Colonic mucosa (tissue), 4 donors: Measurements from ENCODE around the gene CERKL. TPM values are rescaled to one million over a fixed set of nuclear protein-coding genes. Genes with fewer than 3 reads are reported as not detected.

Experiments used
- DNase-seq: peaks from one replicate; pipeline ENCODE4 v3.0.0-alpha.2; 2020
- H3K27ac ChIP-seq: fragments of 200-600 bp; one replicate; pipeline ENCODE4 v1.8.0; 2021
- H3K27me3 ChIP-seq: fragments of 200-600 bp; one replicate; pipeline ENCODE4 v1.8.0; 2021
- H3K36me3 ChIP-seq: fragments of 200-600 bp; one replicate; pipeline ENCODE4 v1.8.0; 2021
- H3K4me1 ChIP-seq: fragments of 200-600 bp; one replicate; pipeline ENCODE4 v1.8.0; 2021; ENCODE audit warnings: mild to moderate bottlenecking
- H3K4me3 ChIP-seq: fragments of 200-600 bp; one replicate; pipeline ENCODE4 v1.8.0; 2021
- H3K9ac ChIP-seq, 2 donors: one replicate each; pipeline ENCODE4 v1.7.0; 2013; ENCODE audit warnings: control low read depth in 2 of 2, low read depth in 2 of 2, low read length in 2 of 2
- H3K9me3 ChIP-seq: fragments of 200-600 bp; one replicate; pipeline ENCODE4 v1.8.0; 2021
- CTCF ChIP-seq: fragments of 200-600 bp; IDR thresholded peaks from one replicate; pipeline ENCODE4 v1.8.0; 2022; ENCODE audit warnings: antibody characterized with exemption, mild to moderate bottlenecking
- intact Hi-C: fragments of 100-400 bp; cut with DNase I; formaldehyde crosslinking; loops from one replicate; pipeline ENCODE4 v1.14.1; 2022
- total RNA-seq, 2 donors: library from RNA; stranded (reverse); fragmentation: NEBNext Ultra II Directional in 1 of 2; extraction: Animal tissue kit (Norgen Biotek cat#: 25700) in 1 of 2; gene quantifications; one replicate each; pipeline ENCODE4 v1.2.1, GENCODE V29; 2021
- donor health status: healthy.
- donor health status: DM: no; HTN: no; CAD: no.
- donor health status: DM: no; HTN: no; CAD: no.

CERKL gene
- total RNA-seq, 2 donors from 2014 or later = 0.20 to 0.24 TPM

GRCh38 chr2:181570833-181571661, 85.9 kb downstream of the CERKL start:
- Histone ChIP-seq H3K27ac (no peak overlapping the region), H3K4me1 (no peaks in the 10 kb centered on the region), H3K4me3 (no peak overlapping the region), H3K27me3 (no peaks in the 10 kb centered on the region), H3K9ac (no peak overlapping the region), H3K9me3 (no peaks in the 10 kb centered on the region), H3K36me3 (no peaks in the 10 kb centered on the region)
- TF ChIP-seq CTCF = no peak
- intact Hi-C loops = no loop called here
- DNase-seq = no peak

- no peak overlapping the region for H3K4me3 ChIP-seq
- H3K27me3 ChIP-seq = no peaks in the 10 kb centered on the region
- TF ChIP-seq CTCF = no peak
- H3K9ac ChIP-seq = no peak overlapping the region
- H3K4me1 ChIP-seq = no peaks in the 10 kb centered on the region
- DNase-seq = no peak
- H3K27ac ChIP-seq = no peak overlapping the region
- no peaks in the 10 kb centered on the region for H3K9me3 ChIP-seq
- intact Hi-C loops = no loop called here
- H3K36me3 ChIP-seq = no peaks in the 10 kb centered on the region
Observed at GRCh38 chr2:181570059-181570458, 86.8 kb downstream of the CERKL start.

GRCh38 chr2:181566334-181567032, 90.4 kb downstream of the CERKL start:
- no peaks in the 10 kb centered on the region for H3K4me1 ChIP-seq
- no peak overlapping the region for H3K4me3 ChIP-seq
- no peaks in the 10 kb centered on the region for H3K36me3 ChIP-seq
- no peaks in the 10 kb centered on the region for H3K9me3 ChIP-seq
- H3K27ac ChIP-seq = no peak overlapping the region
- H3K9ac ChIP-seq = no peak overlapping the region
- no peak for TF ChIP-seq CTCF
- intact Hi-C loops = no loop called here
- H3K27me3 ChIP-seq = no peaks in the 10 kb centered on the region
- no peak for DNase-seq

GRCh38 chr2:181563101-181563692, 93.7 kb downstream of the CERKL start:
- no peak for TF ChIP-seq CTCF
- H3K27me3 ChIP-seq = no peaks in the 10 kb centered on the region
- intact Hi-C loops = no loop called here
- no peak overlapping the region for H3K9ac ChIP-seq
- no peaks in the 10 kb centered on the region for H3K9me3 ChIP-seq
- no peak for DNase-seq
- H3K36me3 ChIP-seq = no peaks in the 10 kb centered on the region
- no peaks in the 10 kb centered on the region for H3K4me1 ChIP-seq
- no peak overlapping the region for H3K4me3 ChIP-seq
- H3K27ac ChIP-seq = no peak overlapping the region

- Histone ChIP-seq H3K36me3 (no peaks in the 10 kb centered on the region), H3K4me3 (no peak overlapping the region), H3K4me1 (no peaks in the 10 kb centered on the region), H3K9me3 (no peaks in the 10 kb centered on the region), H3K27me3 (no peaks in the 10 kb centered on the region), H3K9ac (no peak overlapping the region), H3K27ac (no peak overlapping the region)
- no peak for TF ChIP-seq CTCF
- intact Hi-C loops = no loop called here
- no peak for DNase-seq
Observed at GRCh38 chr2:181558371-181558770, 98.5 kb downstream of the CERKL start.
